HG03575 (cell line): ENCODE results near the gene IFI27.
"Not testable (repeated sequence)": the region's sequence is repeated elsewhere in the genome, so short reads cannot be mapped to it uniquely, and the experiment has no call there.

Source experiments
- ATAC-seq: cut with Tn5 transposase; IDR thresholded peaks from one replicate; pipeline ENCODE4 v1.9.1; 2021; ENCODE audit not compliant: unreplicated experiment, insufficient number of reproducible peaks, low FRiP score; ENCODE audit errors: extremely low read depth

The IFI27 gene

DNA sequence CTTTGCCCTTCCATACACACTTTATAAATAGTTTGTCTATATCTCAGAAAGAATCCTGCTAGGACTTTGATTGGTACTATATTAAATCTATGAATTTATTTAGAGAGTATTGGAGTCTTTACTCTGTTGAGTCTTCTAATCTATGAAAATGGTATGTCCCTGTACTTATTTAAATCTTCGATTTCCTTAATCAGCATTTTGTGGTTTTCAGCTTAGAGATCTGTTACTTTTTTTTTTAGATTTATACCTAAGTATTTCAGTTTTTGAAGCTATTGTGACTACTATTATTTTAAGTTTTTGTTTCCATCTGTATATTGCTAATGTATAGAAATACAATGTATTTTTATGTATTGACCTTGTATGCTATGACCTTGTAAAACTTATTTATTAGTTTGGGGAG, 32.3 kb downstream of the IFI27 start:
- ATAC-seq = no peak

- no peak for ATAC-seq
These were observed 32.7 kb downstream of the IFI27 start for GRCh38 chr14:94143239-94143638.

GRCh38 chr14:94143711-94144110, 33.2 kb downstream of the IFI27 start:
- ATAC-seq = no peak

GRCh38 chr14:94144765-94145164, 34.2 kb downstream of the IFI27 start:
- no peak for ATAC-seq

DNA sequence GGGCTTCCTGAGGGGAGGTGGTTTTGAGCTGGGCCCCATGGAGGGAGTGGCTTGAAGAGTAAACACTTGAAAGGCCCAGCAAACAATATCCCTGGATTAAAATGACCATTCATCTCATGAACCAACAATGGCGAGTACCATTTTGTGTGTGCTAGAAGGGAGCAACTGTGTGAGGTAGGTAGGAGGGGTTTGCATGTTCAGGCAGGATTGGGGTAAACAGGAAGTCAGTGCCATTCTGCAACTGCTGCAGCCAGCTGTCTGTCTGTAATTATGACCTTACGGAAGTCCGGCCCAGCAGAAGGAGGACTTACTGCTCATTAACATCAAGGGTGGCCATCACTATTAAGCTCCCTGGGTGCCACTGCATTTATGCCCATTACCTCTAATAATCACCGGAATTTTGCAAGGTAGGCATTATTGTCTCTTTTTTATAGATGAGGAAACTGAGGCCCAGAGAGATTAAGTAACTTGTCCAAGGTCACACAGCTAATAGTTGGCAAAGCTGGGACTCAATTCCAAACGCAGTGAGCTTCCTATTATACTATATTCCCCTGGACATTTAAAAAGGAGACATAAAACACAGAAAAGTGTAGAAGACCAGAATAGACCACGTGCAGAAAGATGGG, 35.5 kb downstream of the IFI27 start:
- no peak for ATAC-seq

GRCh38 chr14:94152676-94153075, 42.1 kb downstream of the IFI27 start:
- no peak for ATAC-seq

DNA sequence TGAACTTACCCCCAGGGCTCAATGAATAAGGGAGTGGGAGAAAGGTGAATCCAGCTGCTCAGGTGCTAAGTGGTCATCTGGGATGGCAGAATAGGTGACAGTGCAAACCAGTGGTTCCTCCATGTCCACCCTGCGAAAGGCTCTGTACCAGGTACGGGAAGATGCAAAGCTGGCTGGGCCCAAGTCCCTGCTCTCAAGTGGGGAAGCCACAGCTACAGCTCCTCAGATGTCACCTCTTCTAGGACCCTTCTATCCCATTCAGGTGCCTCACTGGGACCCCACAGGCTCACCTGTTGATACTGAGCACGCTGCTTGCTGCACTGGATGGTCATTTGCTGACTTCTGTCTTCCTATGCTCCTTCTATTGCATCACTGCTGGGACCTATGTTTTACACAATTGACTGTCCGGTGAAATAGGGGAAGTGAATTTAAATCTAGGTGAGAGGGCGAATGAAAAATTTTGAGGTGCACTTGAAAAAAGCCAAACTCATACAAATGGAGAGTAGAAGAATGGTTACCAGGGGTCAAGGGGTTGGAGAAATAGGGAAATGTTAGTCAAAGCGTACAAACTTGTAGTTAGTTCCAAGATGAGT, 43.3 kb downstream of the IFI27 start:
- no peak for ATAC-seq

DNA sequence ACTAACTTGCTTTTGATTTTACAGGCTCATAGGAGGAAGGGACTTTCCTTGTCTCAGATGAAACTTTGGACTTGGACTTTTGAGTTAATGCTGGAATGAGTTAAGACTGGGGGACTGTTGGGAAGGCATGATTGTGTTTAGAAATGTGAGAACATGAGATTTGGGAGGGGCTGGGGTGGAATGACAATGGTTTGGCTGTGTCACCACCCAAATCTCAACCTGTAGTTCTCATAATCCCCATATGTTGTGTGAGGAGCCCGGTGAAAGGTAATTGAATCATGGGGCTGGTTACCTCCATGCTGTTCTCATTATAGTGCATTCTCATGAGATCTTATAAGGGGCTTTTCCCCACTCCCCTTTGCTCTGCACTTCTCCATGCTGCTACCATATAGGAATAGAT, 45.6 kb downstream of the IFI27 start:
- ATAC-seq = not testable (repeated sequence)

- no peak for ATAC-seq
These were observed 46.7 kb downstream of the IFI27 start for GRCh38 chr14:94157197-94157596.

GRCh38 chr14:94158239-94158883, 47.8 kb downstream of the IFI27 start:
- no peak for ATAC-seq

- ATAC-seq = no peak
These were observed 50.5 kb downstream of the IFI27 start for GRCh38 chr14:94161058-94161457.

DNA sequence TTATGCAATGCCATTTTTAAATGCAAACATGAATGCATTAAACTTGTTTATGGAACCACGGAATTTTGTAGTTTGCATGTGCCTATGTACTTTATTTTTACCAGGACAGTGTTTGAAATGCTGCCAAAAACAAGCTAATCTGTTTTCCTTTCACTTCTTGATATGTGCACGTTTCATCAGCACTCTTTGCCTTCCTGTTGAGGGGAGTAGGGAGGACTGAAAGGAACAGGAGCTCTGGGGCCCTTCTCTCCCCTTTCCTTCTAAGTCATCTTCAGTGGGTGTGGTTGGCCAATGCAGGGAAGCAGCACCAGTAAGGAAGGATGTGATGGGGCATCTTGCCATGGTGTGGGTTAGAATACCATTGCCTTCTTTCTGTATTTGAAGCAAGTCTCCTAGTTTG, 51.4 kb downstream of the IFI27 start:
- ATAC-seq = no peak

GRCh38 chr14:94162466-94162865, 51.9 kb downstream of the IFI27 start:
- ATAC-seq = no peak

DNA sequence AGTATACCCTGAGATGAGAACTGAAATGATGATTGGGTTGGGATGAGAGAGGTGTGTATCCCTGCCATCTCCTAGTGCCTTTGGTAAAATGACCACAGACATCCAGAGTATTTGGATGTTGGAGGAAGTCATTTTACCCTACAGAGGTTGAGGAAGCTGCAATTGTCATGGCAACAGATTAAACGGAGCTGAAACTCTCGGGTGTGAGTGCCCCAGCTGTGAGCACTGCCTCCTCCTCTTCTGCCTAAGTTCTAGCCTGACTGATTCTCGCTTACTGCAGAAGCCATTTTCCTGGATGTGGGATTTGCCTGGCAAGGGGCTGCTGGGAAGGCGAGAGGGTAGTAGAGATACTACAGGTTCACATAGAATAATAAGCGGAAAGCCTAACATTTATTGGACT, 53.3 kb downstream of the IFI27 start:
- no peak for ATAC-seq

DNA sequence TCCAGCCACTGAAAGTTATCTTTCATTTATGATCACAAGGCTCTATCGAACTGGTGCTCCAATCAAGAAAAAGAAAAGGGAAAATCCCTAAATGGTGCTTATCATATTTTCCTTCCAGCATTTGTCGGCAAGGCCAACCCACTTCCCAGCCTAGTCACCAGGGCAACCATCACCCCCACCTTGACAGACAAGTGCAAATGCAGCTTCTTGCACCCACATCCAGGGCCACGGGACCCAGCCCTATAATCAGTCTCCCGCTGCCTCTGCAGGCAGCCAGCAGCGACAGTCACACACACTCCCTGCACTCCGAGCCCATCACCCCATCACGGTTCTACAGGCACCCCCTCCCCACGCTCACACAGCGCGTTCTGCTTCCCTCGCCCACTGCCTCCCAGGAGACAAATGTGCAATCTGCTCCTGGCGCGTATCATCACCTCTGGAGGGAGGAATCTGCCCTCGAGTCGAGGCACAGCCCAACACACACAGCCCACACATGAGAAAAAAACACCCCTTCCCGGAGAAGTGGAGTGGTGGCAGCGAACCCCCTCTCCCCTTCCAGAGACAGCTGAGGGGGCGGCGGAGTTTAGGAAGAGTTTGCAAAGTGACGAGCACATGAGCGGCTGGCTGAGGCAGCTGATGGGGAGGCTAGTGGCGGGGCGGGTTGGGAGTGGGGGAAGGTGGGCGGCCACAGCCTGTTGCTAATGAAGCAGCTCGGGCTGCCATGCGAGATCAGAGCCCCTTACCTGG, 54.3 kb downstream of the IFI27 start:
- no peak for ATAC-seq

DNA sequence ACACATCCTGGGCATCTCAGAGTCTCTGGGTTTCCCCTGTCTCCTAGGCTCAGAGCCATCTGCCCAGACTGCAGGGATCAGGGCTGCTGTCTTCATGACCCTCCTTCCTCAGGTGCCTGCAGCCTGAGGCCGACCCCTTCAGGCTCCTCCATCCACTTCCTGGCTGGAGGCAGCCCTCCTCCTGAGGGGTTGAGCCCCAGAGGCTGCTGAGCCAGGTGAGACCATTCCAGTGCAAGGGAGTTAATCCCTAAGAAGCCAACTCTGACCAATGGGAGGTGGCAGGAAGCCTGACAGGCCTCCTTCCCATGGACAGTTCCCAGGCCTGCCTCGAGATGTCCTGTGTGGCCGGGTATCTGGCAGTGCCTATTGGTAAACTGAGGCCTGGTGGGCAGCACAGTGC, 55.2 kb downstream of the IFI27 start:
- ATAC-seq = no peak
